NCI-H2107 treated with DMSO at 0.1 percent for 48 hours (cell line): ENCODE results near the gene SYDE1.
"Not testable (repeated sequence)": the region's sequence is repeated elsewhere in the genome, so short reads cannot be mapped to it uniquely, and the experiment has no call there.

Experiments
- DNase-seq: peaks from one replicate; lab custom pipeline; 2025; ENCODE audit not compliant: unreplicated experiment; lab: John Stamatoyannopoulos, UW

The SYDE1 gene, protein sequence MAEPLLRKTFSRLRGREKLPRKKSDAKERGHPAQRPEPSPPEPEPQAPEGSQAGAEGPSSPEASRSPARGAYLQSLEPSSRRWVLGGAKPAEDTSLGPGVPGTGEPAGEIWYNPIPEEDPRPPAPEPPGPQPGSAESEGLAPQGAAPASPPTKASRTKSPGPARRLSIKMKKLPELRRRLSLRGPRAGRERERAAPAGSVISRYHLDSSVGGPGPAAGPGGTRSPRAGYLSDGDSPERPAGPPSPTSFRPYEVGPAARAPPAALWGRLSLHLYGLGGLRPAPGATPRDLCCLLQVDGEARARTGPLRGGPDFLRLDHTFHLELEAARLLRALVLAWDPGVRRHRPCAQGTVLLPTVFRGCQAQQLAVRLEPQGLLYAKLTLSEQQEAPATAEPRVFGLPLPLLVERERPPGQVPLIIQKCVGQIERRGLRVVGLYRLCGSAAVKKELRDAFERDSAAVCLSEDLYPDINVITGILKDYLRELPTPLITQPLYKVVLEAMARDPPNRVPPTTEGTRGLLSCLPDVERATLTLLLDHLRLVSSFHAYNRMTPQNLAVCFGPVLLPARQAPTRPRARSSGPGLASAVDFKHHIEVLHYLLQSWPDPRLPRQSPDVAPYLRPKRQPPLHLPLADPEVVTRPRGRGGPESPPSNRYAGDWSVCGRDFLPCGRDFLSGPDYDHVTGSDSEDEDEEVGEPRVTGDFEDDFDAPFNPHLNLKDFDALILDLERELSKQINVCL

DNA sequence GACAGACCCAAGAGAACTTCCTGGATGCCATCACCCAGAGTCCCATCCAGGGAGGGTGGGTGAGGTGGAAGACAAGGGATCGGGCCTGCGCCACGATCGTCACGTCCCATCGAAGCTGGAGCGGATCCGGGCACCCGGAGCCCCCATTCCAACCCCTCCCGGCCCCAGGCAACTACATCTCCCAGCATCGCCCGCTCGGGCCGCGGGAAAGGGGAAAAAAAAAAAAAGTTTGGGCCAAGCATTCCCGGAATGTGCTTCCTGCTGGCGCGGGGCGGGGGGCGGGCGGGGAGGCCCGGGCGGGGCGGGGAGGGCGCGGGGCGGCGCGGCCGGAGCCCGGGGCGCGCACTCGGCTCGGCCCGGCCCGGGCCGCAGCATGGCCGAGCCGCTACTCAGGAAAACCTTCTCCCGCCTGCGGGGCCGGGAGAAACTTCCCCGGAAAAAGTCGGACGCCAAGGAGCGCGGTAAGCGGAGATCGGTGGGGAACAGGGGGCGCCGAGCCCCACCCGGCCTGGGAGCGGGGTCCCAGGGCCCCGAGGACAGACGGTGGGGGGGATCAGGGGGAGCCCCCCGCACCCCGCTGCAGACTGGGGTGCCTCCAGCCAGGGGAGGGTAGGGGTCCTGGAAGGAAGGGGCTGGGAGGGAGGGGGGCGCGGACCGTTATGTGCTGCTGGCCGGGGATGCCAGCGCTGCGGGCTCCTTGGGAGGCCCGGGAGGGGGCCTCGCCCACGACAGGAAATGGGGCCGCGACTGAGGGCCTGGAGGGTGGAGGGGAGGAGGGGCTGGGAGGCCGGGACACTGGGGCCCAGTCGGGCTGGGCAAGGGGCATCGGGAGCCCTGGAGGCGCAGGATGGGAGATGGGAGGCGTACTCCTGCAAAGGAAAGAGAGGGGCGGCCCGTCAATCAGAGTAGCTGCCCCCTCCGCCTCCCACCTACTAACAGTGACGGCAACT is at the start of gene SYDE1:
Gene SYDE1, plus strand, starts transcription at position 341 of the 950 bp plus-strand sequence. Its CDS starts 33 bp downstream, at position 374.
- DNase-seq, result no peak

DNA sequence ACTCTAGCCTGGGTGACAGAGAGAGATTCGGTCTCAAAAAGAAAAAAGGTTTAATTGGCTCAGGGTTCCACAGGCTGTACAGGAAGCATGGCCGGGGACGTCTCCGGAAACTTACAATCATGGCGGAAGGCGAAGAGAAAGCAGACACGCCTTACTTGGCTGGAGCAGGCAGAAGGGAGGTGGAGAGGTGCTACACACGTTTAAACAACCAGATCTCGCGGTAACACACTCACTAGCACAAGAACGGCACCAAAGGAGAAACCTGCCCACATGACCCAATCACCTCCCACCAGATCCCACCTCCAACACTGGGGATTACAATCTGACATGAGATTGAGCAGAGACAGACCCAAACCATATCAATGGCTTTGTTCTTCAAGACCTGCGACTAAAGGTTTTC is 45.2 kb upstream of the SYDE1 start:
- DNase-seq, result no peak

DNA sequence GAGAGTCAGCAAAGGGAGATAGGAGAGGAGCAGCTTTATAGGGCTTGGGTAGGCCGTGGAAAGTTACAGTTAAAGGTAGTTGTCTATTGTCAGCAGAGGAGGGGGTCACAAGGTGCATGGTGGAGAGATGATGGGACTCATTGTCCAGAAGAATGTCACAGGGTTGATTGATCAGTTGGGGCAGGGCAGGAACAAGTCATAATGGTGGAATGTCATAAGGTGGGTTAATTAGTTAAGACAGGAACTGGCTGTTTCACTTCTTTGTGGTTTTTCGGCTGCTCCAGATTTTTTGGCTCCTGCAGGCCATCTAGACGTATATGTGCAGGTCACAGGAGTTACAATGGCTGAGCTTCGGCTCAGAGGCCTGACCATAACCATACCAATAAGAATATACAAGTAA is 36.8 kb upstream of the SYDE1 start:
- DNase-seq, result not testable (repeated sequence)

DNA sequence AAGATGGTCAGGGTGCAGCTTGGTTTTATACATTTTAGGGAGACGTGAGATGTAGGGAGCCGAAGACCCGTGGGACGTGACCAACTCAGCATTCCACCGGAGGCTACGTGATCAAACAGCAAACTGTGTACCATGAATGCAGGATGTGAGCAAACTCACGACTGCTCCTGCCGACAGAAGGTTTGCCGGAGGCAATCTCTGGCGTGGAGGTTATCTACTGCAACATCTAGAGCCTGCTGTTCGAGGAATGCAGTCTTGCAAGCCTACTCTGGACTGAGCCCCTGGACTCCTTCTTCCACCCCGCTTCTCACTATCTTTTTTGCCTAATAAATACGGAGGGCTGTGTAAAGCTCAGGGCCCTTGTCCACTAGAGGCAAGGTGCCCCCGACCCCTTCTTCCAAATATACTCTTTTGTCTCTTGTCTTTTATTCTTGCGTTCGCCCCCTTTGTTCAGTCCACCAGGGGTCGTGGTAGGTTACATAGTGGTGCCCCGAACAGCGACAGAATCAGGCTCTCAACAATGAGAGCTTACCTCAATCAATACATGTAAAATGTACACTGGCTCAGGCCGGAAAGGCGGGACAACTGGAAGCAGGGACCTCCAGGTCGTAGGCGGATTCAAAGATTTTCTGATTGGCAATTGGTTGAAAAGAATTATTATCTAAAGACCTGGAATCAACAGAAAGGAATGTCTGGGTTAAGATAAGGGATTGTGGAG is 34.1 kb upstream of the SYDE1 start:
- DNase-seq, result no peak

DNA sequence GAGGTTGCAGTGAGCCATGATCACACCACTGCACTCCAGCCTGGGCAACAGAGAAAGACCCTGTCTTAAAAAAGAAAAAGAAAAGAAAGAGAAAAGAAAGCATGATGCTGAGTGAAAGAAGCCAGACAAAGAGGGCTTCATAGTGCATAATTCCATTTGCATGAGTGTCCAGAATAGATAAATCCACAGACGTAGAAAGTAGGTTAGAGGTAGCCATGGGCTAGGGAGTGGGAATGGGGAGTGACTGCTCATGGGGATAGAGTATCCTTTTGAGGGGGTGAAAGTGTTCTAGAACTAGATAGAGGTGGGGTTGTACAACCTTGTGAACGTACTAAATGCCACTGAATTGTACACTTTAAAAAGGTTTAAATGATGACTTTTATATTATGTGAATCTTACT is 32.8 kb upstream of the SYDE1 start:
- DNase-seq, result no peak

DNA sequence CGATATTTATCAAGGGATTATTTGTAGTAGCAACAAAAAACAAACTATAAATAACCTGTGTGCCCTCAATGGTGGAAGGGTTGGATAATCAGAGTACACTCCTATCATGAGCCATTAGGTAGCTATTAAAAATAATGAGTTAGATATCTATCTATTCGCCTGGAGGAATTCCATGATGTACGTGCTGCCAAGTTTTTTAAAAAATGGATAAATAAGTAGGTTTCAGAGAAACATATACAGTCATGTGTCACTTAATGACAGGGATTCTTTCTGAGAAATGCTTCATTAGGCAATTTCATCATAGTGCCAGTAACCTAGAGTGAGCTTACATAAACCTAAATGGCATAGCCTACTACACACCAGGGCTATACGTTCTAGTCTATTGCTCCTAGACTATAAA is 31.4 kb upstream of the SYDE1 start:
- DNase-seq, result no peak

DNA sequence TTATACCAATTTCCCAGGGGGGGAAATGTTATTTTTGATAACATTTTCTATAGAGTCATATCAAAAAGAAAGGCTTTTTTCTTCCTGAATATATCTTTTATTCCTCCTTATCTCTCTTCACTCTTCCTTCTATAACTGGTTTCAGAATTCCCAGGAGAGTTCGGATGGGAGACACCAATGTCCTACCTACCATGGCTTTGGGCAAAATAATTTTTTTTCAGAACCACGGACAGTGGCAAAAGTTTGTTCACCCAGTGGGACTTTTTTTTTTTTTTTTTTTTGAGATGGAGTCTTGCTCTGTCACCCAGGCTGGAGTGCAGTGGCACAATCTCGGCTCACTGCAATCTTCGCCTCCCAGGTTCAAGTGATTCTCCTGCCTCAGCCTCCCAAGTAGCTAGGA is 27.2 kb upstream of the SYDE1 start:
- DNase-seq, result not testable (repeated sequence)

DNA sequence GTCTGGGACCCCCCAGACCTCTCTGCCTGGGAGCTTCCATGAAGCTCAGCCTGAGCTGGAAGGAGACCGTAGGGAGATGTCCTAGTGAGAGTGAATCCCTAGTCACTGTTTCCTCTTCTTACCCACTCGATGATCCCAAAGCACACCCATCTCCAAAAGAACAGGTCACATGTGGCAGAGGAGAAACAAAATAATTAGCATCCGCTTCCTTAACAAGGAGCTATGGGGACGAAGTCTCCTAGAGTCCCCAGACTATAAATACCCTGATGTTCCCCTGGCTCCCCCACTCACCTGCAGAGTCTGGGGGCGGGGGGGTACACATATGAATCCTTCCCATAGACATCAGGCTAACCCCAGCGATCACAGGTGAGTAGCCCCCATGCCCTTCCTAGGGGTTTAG is 25.3 kb upstream of the SYDE1 start, which contains the start of gene OR1I1:
Gene OR1I1, plus strand, starts transcription at position 301 of the 400 bp plus-strand sequence. CDS start 4,855 bp downstream, outside the sequence.
- DNase-seq, result no peak

DNA sequence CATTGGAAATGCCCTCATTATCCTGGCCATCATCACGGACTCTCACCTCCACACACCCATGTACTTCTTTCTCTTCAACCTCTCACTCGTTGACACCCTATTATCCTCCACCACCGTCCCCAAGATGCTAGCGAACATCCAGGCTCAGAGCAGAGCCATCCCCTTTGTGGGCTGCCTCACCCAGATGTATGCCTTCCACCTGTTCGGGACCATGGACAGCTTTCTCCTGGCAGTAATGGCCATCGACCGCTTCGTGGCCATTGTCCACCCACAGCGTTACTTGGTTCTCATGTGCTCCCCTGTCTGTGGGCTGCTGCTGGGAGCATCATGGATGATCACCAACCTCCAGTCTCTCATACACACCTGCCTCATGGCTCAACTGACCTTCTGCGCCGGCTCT is 20.0 kb upstream of the SYDE1 start:
- no peak for DNase-seq

DNA sequence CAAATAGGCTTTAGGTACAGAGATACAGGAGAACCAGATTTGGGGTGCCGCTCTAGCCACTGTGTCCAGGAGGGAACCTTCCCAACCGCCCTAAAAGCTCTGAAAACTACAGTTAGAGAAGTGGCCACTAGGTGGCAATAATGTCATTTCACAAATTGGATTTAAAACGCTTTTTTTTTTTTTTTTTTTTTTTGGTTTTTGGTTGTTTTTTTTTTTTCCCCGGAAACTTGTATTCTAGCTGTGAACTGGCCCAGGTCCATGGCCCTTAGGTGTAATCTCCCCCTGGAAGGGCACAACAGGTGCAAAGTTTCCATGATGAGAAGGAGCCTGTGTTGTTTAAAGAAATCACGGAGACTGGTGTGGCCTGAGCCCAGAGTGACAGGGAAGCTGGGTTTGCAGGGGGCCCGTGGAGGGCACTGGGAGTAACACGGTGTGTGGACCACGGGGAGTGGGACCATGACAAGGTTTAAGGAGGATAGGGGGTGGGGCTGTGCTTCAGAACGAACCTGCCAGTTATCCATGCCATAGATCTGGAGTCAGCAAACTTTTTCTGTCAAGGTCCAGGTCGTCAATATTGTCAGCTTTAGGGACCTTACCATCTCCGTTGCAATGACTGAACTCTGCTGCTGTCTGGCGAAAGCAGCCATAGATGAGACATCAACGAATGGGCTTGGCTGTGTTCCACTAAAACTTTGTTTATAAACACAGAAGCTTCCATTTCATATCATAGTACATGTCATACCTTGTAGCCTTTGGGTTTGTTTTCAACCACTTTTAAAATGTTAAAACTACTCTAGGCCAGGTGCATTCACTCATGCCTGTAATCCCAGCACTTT is 15.1 kb upstream of the SYDE1 start:
- peak; percentile 47 for DNase-seq

DNA sequence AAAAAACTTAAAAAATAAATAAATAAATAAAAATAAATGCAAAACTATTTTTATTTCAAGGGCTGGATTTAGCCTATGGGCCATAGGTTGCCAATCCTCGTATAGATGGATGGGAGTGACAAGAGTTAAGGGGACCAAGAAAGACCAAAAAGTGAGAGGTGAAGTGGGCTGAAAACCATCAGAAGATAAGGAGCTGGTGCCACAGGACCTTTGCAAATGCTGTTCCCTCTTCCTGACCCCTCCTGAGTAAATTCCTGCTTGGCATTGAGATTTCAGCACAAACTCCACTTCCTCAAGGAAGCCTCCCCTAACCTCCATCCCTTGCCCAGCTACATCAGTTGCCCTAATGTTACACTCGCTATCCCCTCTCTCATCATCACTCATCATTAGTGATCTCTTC is 14.2 kb upstream of the SYDE1 start:
- no peak for DNase-seq

DNA sequence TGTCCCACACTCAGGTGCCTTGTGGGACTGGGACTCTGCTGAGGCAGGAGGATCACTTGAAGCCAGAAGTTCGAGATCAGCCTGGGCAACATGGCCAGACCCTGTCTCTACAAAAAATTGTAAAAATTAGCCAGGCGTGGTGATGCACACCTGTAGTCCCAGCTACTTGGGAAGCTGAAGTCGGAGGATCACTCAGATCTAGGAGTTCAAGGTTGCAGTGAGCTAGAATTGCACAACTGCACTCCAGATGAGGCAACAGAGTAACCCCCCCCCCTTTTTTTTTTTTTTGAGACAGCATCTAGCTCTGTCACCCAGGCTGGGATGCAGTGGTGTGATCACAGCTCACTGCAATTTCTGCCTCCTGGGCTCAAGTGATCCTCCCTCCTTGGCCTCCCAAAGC is 11.0 kb upstream of the SYDE1 start:
- no peak for DNase-seq

DNA sequence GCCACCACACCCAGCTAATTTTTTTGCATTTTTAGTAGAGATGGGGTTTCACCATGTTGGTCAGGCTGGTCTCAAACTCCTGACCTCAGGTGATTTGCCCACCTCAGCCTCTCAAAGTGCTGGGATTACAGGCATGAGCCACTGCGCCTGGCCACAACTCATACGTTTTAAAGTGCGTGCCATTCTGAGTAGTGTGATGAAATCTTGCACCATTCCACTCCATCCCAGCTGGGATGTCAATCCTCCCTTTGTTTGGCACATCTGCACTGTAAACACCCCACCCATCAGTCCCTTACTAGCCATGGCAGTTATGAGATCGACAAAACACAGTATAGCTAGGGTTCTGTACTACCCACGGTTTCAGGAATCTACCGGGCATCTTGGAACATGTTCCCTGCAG is 9.2 kb upstream of the SYDE1 start:
- not testable (repeated sequence) for DNase-seq

DNA sequence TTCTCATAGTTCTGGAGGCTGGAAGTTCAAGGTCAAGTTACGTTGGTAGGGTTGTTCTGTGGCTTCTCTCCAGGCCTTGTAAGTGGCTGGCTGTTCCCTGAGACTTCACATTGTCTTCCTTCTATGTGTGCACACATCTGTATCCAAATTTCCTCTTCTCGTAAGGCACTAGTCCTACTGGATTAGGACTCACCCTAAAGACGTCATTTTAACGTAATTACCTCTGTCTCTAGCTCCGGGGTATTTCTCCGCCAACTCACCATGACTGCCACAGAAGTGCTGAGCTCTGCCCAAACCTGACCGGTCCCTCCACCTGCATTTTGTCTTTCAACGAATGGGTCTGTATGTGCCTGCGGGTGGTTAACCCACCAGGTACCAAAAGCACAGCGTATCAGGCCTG is 8.7 kb upstream of the SYDE1 start:
- no peak for DNase-seq

DNA sequence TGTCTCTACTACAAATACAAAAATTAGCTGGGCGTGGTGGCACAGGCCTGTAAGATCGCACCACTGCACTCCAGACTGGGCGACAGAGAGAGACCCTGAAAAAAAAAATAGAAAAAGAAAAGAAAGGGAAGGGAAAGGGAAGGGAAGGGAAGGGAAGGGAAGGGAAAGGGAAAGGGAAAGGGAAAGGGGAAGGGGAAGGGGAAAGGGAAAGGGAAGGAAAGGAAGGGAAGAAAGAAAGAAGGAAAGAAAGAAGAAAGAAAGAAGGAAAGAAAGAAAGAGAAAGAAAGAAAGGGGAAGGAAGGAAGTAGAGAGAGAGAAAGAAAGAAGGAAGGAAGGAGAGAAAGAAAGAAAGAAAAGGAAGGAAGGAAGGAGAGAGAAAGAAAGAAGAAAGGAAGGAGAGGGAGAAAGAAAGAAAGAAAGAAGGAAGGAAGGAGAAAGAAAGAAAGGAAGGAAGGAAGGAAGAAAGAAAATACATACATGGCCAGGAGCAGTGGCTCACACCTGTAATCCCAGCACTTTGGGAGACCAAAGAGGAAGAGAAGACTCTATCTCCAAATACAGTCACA is 8.1 kb upstream of the SYDE1 start:
- no peak for DNase-seq

DNA sequence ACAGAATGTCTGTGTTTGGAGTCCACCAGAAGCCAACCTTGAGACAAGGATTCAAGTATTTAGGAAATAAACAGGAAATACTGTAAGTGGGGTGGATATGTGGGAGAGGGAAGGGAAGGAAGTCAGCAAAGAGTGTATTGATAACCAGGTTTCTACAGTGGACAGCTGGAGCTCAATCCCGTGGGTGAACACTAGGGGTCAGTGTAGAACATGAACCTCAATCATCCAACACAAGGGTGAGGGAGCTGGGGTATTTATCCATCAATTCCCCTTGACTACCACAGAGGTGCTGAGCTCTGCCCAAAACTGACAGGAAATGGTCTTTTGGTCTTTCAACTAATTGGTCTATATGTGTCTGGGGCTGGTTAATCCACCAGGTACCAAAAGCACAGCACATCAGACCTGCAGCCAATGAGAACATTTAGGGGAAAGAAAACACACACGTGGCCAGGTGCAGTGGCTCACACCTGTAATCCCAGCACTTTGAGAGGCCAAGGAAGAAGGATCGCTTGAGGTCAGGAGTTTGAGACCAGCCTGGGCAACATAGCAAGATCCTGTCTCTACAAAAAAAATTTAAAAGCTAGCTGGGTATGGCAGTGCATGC is 5.6 kb upstream of the SYDE1 start:
- DNase-seq, result peak; percentile 5

DNA sequence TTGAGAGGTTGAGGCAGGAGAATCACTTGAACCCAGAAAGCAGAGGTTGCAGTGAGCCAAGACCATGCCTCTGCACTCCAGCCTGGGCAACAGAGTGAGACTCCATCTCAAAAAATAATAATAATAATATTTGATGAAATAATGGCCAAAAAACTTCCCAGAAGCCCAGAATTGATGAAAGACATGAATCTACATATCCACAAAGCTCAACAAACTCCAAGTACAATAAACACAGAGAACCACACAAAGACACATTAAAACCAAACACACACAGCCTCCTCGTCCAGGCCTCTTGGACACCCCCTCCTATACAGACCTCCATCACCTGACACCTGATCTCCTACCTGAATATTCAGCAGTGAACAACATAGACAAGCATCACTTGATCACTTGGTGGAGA is 3.2 kb upstream of the SYDE1 start:
- no peak for DNase-seq

DNA sequence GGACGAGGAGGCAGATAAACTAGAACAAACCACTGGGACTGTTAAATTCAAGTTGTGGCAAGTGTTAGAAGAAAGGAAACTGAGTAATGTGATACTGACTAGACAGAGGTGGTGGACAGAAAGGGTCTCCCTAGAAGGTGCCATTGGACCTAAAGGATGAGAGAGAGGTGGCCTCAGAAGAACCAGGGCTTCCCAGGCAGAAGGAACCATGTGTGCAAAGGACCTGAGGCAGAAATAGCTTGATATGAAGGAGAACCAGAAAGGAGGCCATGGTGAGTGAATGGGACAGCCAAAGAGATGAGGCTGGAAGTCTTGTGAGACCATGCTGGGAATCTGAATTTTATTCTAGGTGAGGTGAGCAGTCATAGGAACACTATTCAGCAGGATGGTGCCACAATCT is 2.8 kb upstream of the SYDE1 start:
- no peak for DNase-seq

DNA sequence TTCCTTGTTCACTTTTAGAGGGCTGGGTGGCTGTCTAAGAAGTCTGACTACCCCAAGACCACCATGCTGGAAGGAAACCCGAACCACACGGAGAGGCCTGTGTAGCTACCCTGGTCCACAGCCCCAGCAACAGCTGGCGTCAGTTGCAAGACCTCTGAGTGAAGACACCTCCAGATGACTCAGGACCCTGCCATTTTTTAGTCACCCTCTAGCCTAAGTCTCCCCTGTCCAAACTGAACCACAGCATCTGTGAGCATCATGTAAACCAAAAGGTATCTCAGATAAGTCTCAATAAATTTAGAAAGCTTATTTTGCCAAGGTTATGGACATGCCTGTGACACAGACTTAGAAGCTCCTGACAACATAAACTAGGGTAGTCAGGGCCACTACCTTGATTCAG is 2.2 kb upstream of the SYDE1 start:
- no peak for DNase-seq
